A204.1 (cell line): ENCODE results near the gene ZNF618.

Experiments used
- FAIRE-seq: peaks from 2 replicates; lab custom pipeline; 2012; peaks lifted over from hg19 to GRCh38; lab: Jason Lieb, UNC

Gene ZNF618

GRCh38 chr9:113934167-113934828, 58.2 kb downstream of the ZNF618 start:
- FAIRE-seq = no peak

- no peak for FAIRE-seq
Measured at GRCh38 chr9:113934829-113935676, 58.9 kb downstream of the ZNF618 start.

- FAIRE-seq = no peak
Measured at GRCh38 chr9:113935677-113936380, 59.7 kb downstream of the ZNF618 start.

GRCh38 chr9:113940077-113940476, 64.0 kb downstream of the ZNF618 start:
- FAIRE-seq = no peak

GRCh38 chr9:113941056-113941455, 64.9 kb downstream of the ZNF618 start:
- FAIRE-seq = no peak

GRCh38 chr9:113941526-113941925, 65.4 kb downstream of the ZNF618 start:
- FAIRE-seq = no peak

- no peak for FAIRE-seq
Measured at GRCh38 chr9:113943112-113944009, 67.3 kb downstream of the ZNF618 start.

- no peak for FAIRE-seq
Measured at GRCh38 chr9:113945784-113946183, 69.7 kb downstream of the ZNF618 start.

- FAIRE-seq = no peak
Measured at GRCh38 chr9:113946496-113947115, 70.5 kb downstream of the ZNF618 start.

- FAIRE-seq = no peak
Measured at GRCh38 chr9:113947941-113948340, 71.8 kb downstream of the ZNF618 start.

- FAIRE-seq = no peak
Measured at GRCh38 chr9:113948891-113949570, 72.9 kb downstream of the ZNF618 start.

- no peak for FAIRE-seq
Measured at GRCh38 chr9:113949571-113950078, 73.5 kb downstream of the ZNF618 start.

- no peak for FAIRE-seq
Measured at GRCh38 chr9:113950195-113951031, 74.3 kb downstream of the ZNF618 start.

- FAIRE-seq = no peak
Measured at GRCh38 chr9:113951032-113951372, 74.9 kb downstream of the ZNF618 start.

- no peak for FAIRE-seq
Measured at GRCh38 chr9:113952676-113953075, 76.6 kb downstream of the ZNF618 start.

- FAIRE-seq = no peak
Measured at GRCh38 chr9:113953531-113953930, 77.4 kb downstream of the ZNF618 start.

- FAIRE-seq = no peak
Measured at GRCh38 chr9:113954591-113954990, 78.5 kb downstream of the ZNF618 start.

GRCh38 chr9:113955076-113955752, 79.1 kb downstream of the ZNF618 start:
- no peak for FAIRE-seq

- FAIRE-seq = no peak
Measured at GRCh38 chr9:113956901-113957300, 80.8 kb downstream of the ZNF618 start.
